CD4-positive, CD25-positive, alpha-beta regulatory T cell (primary cell): ENCODE measurements around the gene ERVH48-1. TPM values are rescaled to one million over a fixed set of nuclear protein-coding genes. Genes with fewer than 3 reads are reported as not detected.
A peak's percentile ranks its signal among the peaks of the same experiment; 100 is the strongest.
"Not testable (repeated sequence)": the region's sequence is repeated elsewhere in the genome, so short reads cannot be mapped to it uniquely, and the experiment has no call there.

ENCODE experiments used
- ATAC-seq, 2 donors: fragments of 150-1000 bp; cut with Tn5 transposase; one replicate each; pipeline ENCODE4 v1.10.0; 2021; ENCODE audit warnings: low read depth in 2 of 2, moderate number of reproducible peaks in 2 of 2, moderate library complexity in 1 of 2
- DNase-seq, 3 donors: peaks; one replicate each; pipeline versions ENCODE4 v3.0.0 to v3.0.0-alpha.2; 2012 to 2022; ENCODE audit warnings: mixed read lengths in 1 of 3
- H3K27ac ChIP-seq: one replicate; pipeline ENCODE4 v1.7.0; 2013; ENCODE audit warnings: mild to moderate bottlenecking, low read length; ENCODE audit not compliant: insufficient read depth, poor library complexity, severe bottlenecking
- H3K27me3 ChIP-seq: one replicate; pipeline ENCODE4 v1.7.0; 2013; ENCODE audit warnings: low read length; ENCODE audit not compliant: control insufficient read depth, insufficient read depth
- H3K36me3 ChIP-seq: one replicate; pipeline ENCODE4 v1.7.0; 2013; ENCODE audit warnings: mild to moderate bottlenecking, low read length, moderate library complexity; ENCODE audit not compliant: control insufficient read depth, insufficient read depth
- H3K4me1 ChIP-seq: 2 replicates; pipeline ENCODE4 v1.7.0; 2013; ENCODE audit warnings: mild to moderate bottlenecking, low read length; ENCODE audit not compliant: insufficient read depth, control insufficient read depth, poor library complexity, severe bottlenecking
- H3K4me3 ChIP-seq: one replicate; pipeline ENCODE4 v1.7.0; 2013; ENCODE audit warnings: low read depth, mild to moderate bottlenecking, low read length, moderate library complexity
- H3K9me3 ChIP-seq, 2 experiments: 1 replicate in 1 of 2; 2 replicates in 1 of 2; pipeline ENCODE4 v1.7.0; 2013; ENCODE audit warnings: low read length in 2 of 2, mild to moderate bottlenecking in 1 of 2, moderate library complexity in 1 of 2; ENCODE audit not compliant: control insufficient read depth in 2 of 2
- H3K27ac Mint-ChIP-seq, 3 donors: one replicate each; pipeline ENCODE4 v1.8.0; 2020 to 2022; ENCODE audit warnings: mild to moderate bottlenecking in 3 of 3, mixed read lengths in 3 of 3, moderate library complexity in 2 of 3
- H3K27me3 Mint-ChIP-seq: one replicate; pipeline ENCODE4 v1.8.0; 2022; ENCODE audit warnings: mild to moderate bottlenecking, mixed read lengths
- H3K36me3 Mint-ChIP-seq: one replicate; pipeline ENCODE4 v1.8.0; 2020; ENCODE audit warnings: mixed read lengths
- H3K4me1 Mint-ChIP-seq, 4 donors: one replicate each; pipeline ENCODE4 v1.8.0; 2020 to 2022; ENCODE audit warnings: mixed read lengths in 4 of 4, mild to moderate bottlenecking in 1 of 4
- H3K4me3 Mint-ChIP-seq, 4 donors: one replicate each; pipeline ENCODE4 v1.8.0; 2020 to 2022; ENCODE audit warnings: mild to moderate bottlenecking in 4 of 4, mixed read lengths in 4 of 4, moderate library complexity in 3 of 4
- H3K9me3 Mint-ChIP-seq, 7 donors: one replicate each; pipeline ENCODE4 v1.8.0; 2020 to 2022; ENCODE audit warnings: mixed read lengths in 7 of 7, mild to moderate bottlenecking in 3 of 7, moderate library complexity in 2 of 7
- polyA plus RNA-seq, 4 donors: library from polyadenylated mRNA; unstranded; fragments of 300-500 nt; fragmentation: Illumina TruSeq; gene quantifications; one replicate each; pipeline ENCODE4 v1.2.3, GENCODE V29; 2021
- total RNA-seq: library from RNA; stranded (reverse); gene quantifications from one replicate; pipeline ENCODE4 v1.2.3, GENCODE V29; 2022

ERVH48-1 gene
- total and polyA plus RNA-seq, 5 donors from 2014 or later: 0.07 to 0.23 TPM; not detected in 3

DNA sequence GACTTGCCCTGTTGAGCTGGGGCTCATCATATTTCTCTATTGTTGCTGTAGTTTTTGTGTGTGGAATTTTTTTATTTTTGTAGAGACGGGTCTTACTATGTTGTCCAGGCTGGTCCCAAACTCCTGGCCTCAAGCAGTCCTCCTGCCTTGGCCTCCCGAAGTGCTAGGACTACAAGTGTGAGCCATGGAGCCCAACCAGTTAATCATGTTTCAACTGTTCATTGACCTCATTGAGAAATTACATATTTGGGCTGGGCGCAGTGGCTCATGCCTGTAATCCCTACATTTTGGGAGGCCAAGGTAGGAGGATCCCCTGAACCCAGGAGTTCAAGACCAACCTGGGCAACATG lies 39.8 kb upstream of the ERVH48-1 start:
- no peak overlapping the region for H3K4me3 ChIP-seq
- Mint-ChIP-seq H3K27ac (no peak overlapping the region), H3K4me1 (peaks cover 0 to 2% (median 0%) of the 10 kb centered on the region in 4 donors), H3K27me3 (peaks cover 5% of the 10 kb centered on the region), H3K4me3 (no peak overlapping the region), H3K9me3 (no peaks in the 10 kb centered on the region), H3K36me3 (no peaks in the 10 kb centered on the region)
- no peaks in the 10 kb centered on the region for H3K27me3 ChIP-seq
- no peaks in the 10 kb centered on the region for H3K36me3 ChIP-seq
- ATAC-seq (no peak), DNase-seq (no peak)
- no peaks in the 10 kb centered on the region for H3K4me1 ChIP-seq
- no peaks in the 10 kb centered on the region for H3K9me3 ChIP-seq
- H3K27ac ChIP-seq: no peak overlapping the region

- Mint-ChIP-seq H3K27ac (peak overlapping the region in 1 of 3 donors; percentile 46), H3K9me3 (no peaks in the 10 kb centered on the region), H3K36me3 (no peaks in the 10 kb centered on the region), H3K27me3 (peaks cover 5% of the 10 kb centered on the region), H3K4me1 (peaks cover 0 to 2% (median 0%) of the 10 kb centered on the region in 4 donors), H3K4me3 (no peak overlapping the region)
- no peaks in the 10 kb centered on the region for H3K9me3 ChIP-seq
- H3K27me3 ChIP-seq: no peaks in the 10 kb centered on the region
- H3K4me1 ChIP-seq: no peaks in the 10 kb centered on the region
- H3K36me3 ChIP-seq: no peaks in the 10 kb centered on the region
- DNase-seq: no peak
- H3K27ac ChIP-seq: no peak overlapping the region
- no peak for ATAC-seq
- H3K4me3 ChIP-seq: no peak overlapping the region
Measured at GRCh38 chr21:42964546-42965210, 39.2 kb upstream of the ERVH48-1 start.

GRCh38 chr21:42964086-42964485 lies 38.7 kb upstream of the ERVH48-1 start:
- ATAC-seq (no peak), DNase-seq (no peak)
- Mint-ChIP-seq H3K9me3 (no peaks in the 10 kb centered on the region), H3K27me3 (peaks cover 5% of the 10 kb centered on the region), H3K4me1 (peaks cover 0 to 2% (median under 1%) of the 10 kb centered on the region in 4 donors), H3K4me3 (no peak overlapping the region), H3K27ac (no peak overlapping the region), H3K36me3 (no peaks in the 10 kb centered on the region)
- no peak overlapping the region for H3K4me3 ChIP-seq
- no peaks in the 10 kb centered on the region for H3K27me3 ChIP-seq
- no peaks in the 10 kb centered on the region for H3K36me3 ChIP-seq
- no peaks in the 10 kb centered on the region for H3K9me3 ChIP-seq
- no peak overlapping the region for H3K27ac ChIP-seq
- H3K4me1 ChIP-seq: peaks cover 1% of the 10 kb centered on the region

GRCh38 chr21:42962380-42963007 lies 37.1 kb upstream of the ERVH48-1 start:
- no peak for DNase-seq
- no peaks in the 10 kb centered on the region for H3K36me3 ChIP-seq
- Mint-ChIP-seq H3K4me3 (no peak overlapping the region), H3K36me3 (no peaks in the 10 kb centered on the region), H3K4me1 (peaks cover 0 to 6% (median 2%) of the 10 kb centered on the region in 4 donors), H3K27me3 (peaks cover 5% of the 10 kb centered on the region), H3K27ac (peak overlapping the region in 1 of 3 donors; percentile 43), H3K9me3 (no peaks in the 10 kb centered on the region)
- no peak overlapping the region for H3K4me3 ChIP-seq
- H3K4me1 ChIP-seq: peaks cover 5% of the 10 kb centered on the region
- no peaks in the 10 kb centered on the region for H3K27me3 ChIP-seq
- H3K9me3 ChIP-seq: no peaks in the 10 kb centered on the region
- ATAC-seq: no peak
- no peak overlapping the region for H3K27ac ChIP-seq

DNA sequence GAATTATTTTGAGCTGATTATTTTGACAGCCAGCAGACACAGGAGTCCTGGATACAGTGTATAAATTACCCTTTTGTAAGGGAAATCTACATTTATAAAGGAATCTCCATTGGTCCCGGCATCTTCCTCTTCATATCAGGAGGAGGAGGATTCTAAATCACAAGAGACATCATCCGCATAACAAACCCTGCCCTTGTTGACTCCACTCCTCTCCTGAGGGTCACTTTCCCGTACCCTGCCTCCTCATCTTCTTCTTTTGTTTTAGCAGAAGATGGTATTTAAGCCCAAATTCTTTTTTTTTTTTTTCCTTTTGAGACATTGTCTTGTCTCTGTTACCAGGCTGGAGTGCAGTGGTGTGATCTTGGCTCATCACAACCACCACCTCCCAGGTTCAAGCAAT lies 34.3 kb upstream of the ERVH48-1 start:
- Histone ChIP-seq H3K4me1 (peaks cover 5% of the 10 kb centered on the region), H3K36me3 (no peaks in the 10 kb centered on the region), H3K27ac (no peak overlapping the region), H3K9me3 (no peaks in the 10 kb centered on the region), H3K27me3 (no peaks in the 10 kb centered on the region), H3K4me3 (no peak overlapping the region)
- Mint-ChIP-seq H3K27me3 (no peaks in the 10 kb centered on the region), H3K9me3 (no peaks in the 10 kb centered on the region), H3K27ac (no peak overlapping the region), H3K4me3 (no peak overlapping the region), H3K36me3 (no peaks in the 10 kb centered on the region), H3K4me1 (peaks cover 0 to 6% (median 2%) of the 10 kb centered on the region in 4 donors)
- ATAC-seq: no peak
- DNase-seq: no peak

- H3K4me3 Mint-ChIP-seq, H3K9me3 Mint-ChIP-seq, H3K27me3 ChIP-seq, DNase-seq, H3K27ac ChIP-seq, H3K4me3 ChIP-seq, ATAC-seq, H3K36me3 Mint-ChIP-seq, H3K9me3 ChIP-seq, H3K27me3 Mint-ChIP-seq, H3K36me3 ChIP-seq, H3K4me1 Mint-ChIP-seq, H3K27ac Mint-ChIP-seq, H3K4me1 ChIP-seq: not testable (repeated sequence)
Measured at GRCh38 chr21:42958122-42958521, 32.7 kb upstream of the ERVH48-1 start.

- DNase-seq (no peak), ATAC-seq (peak; percentile 96 to 98)
- H3K27me3 Mint-ChIP-seq: peaks cover 4% of the 10 kb centered on the region
- Histone ChIP-seq H3K4me1 (peaks cover 5% of the 10 kb centered on the region), H3K27ac (no peak overlapping the region), H3K4me3 (no peak overlapping the region), H3K9me3 (no peaks in the 10 kb centered on the region), H3K27me3 (no peaks in the 10 kb centered on the region), H3K36me3 (no peaks in the 10 kb centered on the region)
- H3K4me1 Mint-ChIP-seq: peaks cover 0 to 6% (median 2%) of the 10 kb centered on the region in 4 donors
- H3K36me3 Mint-ChIP-seq: no peaks in the 10 kb centered on the region
- H3K27ac Mint-ChIP-seq: no peak overlapping the region
- no peak overlapping the region for H3K4me3 Mint-ChIP-seq
- no peaks in the 10 kb centered on the region for H3K9me3 Mint-ChIP-seq
Measured at GRCh38 chr21:42956824-42957630, 31.6 kb upstream of the ERVH48-1 start.
